Measurements from ENCODE around the gene RAB29. TPM values are rescaled to one million over a fixed set of nuclear protein-coding genes. Genes with fewer than 3 reads are reported as not detected.
A peak's percentile ranks its signal among the peaks of the same experiment; 100 is the strongest.

Gene RAB29
- total and polyA plus RNA-seq, 9 of the 15 experiments (the other 6 are each of a cell fraction or from before 2014, with no cell fraction given) = 6.3 to 17.6 (median 8.0) TPM

DNA sequence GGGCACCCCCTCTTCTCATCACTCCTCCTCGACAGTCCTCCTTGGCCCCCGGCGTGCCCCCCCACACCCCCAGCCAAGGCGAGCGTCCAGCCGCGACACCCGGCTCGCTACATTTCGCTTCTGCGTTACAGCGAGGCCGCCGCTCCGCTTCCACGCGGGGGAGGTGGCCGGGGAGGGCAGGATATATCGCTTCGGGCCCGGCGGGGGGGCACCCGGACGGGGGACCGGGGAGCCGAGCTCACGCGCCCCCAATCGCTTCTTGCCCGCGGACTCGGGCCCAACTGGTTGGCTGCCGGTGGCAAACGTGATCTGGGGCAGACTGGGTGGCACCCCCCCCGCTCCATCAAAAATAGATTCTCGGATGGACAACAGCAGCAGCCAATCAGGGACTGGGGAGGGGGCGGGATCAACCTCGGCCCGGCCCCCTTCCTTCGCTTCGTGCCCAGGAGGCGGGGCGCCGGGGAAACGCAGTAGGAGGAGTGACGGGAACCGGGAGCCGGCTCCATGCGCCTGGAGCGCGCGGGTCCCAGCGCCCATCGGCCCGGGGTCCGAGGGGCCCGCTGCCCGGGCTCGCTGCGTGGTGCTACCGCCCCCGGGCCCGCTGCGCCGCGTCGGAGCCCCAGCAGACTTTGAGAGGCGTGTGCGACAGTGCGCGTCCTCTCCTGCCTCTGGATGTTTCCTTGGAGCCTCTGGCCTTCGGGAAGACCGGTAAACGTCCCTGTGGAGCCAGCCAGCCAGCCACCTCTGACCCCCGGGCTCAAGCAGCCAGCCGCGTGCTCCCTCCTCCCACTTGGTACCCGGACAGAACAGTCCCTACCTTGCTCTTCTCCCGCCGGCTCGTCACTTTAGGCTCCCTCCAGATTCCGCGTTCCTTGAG lies 37.8 kb upstream of the RAB29 start, which contains the start of gene SLC41A1 (continued):
- TF ChIP-seq, protein P1, sequence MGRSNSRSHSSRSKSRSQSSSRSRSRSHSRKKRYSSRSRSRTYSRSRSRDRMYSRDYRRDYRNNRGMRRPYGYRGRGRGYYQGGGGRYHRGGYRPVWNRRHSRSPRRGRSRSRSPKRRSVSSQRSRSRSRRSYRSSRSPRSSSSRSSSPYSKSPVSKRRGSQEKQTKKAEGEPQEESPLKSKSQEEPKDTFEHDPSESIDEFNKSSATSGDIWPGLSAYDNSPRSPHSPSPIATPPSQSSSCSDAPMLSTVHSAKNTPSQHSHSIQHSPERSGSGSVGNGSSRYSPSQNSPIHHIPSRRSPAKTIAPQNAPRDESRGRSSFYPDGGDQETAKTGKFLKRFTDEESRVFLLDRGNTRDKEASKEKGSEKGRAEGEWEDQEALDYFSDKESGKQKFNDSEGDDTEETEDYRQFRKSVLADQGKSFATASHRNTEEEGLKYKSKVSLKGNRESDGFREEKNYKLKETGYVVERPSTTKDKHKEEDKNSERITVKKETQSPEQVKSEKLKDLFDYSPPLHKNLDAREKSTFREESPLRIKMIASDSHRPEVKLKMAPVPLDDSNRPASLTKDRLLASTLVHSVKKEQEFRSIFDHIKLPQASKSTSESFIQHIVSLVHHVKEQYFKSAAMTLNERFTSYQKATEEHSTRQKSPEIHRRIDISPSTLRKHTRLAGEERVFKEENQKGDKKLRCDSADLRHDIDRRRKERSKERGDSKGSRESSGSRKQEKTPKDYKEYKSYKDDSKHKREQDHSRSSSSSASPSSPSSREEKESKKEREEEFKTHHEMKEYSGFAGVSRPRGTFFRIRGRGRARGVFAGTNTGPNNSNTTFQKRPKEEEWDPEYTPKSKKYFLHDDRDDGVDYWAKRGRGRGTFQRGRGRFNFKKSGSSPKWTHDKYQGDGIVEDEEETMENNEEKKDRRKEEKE (IDR thresholded peaks at IDR 0.05; ENCODE audit: borderline replicate concordance in 1 of 2, control insufficient read depth in 1 of 2, low read depth in 2 of 2, low read length in 1 of 2) = no peak
- TF ChIP-seq TCF7 (IDR thresholded peaks at IDR 0.05; ENCODE audit: borderline replicate concordance) (no peak), FOXK1 (CRISPR knock-in tag; IDR thresholded peaks at IDR 0.05; ENCODE audit: borderline replicate concordance) (0 out of 2 replicates have a peak, but pooled peaks have one; percentile 30), FUS (optimal IDR thresholded peaks at IDR 0.05; ENCODE audit: low read depth, low read length) (no peak), BCL6 (CRISPR knock-in tag; IDR thresholded peaks at IDR 0.05) (no peak), MAFG (tag; conservative IDR thresholded peaks at IDR 0.05) (no peak), CTBP1 (IDR thresholded peaks at IDR 0.05; ENCODE audit: borderline replicate concordance) (no peak; the same call in none of the 2 replicates), ZNF23 (CRISPR knock-in tag; IDR thresholded peaks at IDR 0.05) (no peak), NFXL1 (CRISPR knock-in tag; IDR thresholded peaks at IDR 0.05) (no peak), STAT5B (CRISPR knock-in tag; IDR thresholded peaks at IDR 0.05) (no peak), HMG20B (CRISPR knock-in tag; IDR thresholded peaks at IDR 0.05) (no peak), ARNT (IDR thresholded peaks at IDR 0.05) (no peak)
- TF ChIP-seq, protein P2, sequence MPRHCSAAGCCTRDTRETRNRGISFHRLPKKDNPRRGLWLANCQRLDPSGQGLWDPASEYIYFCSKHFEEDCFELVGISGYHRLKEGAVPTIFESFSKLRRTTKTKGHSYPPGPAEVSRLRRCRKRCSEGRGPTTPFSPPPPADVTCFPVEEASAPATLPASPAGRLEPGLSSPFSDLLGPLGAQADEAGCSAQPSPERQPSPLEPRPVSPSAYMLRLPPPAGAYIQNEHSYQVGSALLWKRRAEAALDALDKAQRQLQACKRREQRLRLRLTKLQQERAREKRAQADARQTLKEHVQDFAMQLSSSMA (CRISPR knock-in tag; IDR thresholded peaks at IDR 0.05) = no peak
- TF ChIP-seq, protein P3, sequence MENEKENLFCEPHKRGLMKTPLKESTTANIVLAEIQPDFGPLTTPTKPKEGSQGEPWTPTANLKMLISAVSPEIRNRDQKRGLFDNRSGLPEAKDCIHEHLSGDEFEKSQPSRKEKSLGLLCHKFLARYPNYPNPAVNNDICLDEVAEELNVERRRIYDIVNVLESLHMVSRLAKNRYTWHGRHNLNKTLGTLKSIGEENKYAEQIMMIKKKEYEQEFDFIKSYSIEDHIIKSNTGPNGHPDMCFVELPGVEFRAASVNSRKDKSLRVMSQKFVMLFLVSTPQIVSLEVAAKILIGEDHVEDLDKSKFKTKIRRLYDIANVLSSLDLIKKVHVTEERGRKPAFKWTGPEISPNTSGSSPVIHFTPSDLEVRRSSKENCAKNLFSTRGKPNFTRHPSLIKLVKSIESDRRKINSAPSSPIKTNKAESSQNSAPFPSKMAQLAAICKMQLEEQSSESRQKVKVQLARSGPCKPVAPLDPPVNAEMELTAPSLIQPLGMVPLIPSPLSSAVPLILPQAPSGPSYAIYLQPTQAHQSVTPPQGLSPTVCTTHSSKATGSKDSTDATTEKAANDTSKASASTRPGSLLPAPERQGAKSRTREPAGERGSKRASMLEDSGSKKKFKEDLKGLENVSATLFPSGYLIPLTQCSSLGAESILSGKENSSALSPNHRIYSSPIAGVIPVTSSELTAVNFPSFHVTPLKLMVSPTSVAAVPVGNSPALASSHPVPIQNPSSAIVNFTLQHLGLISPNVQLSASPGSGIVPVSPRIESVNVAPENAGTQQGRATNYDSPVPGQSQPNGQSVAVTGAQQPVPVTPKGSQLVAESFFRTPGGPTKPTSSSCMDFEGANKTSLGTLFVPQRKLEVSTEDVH (IDR thresholded peaks at IDR 0.05; ENCODE audit: low read depth, partially characterized antibody) = no peak

Measured in K562 (cell line).